CD4-positive, CD25-positive, alpha-beta regulatory T cell (primary cell): ENCODE measurements around the gene LRRC32. TPM values are rescaled to one million over a fixed set of nuclear protein-coding genes. Genes with fewer than 3 reads are reported as not detected.
"Not testable (repeated sequence)": the region's sequence is repeated elsewhere in the genome, so short reads cannot be mapped to it uniquely, and the experiment has no call there.

Source experiments
- ATAC-seq, 2 donors: fragments of 150-1000 bp; cut with Tn5 transposase; one replicate each; pipeline ENCODE4 v1.10.0; 2021; ENCODE audit warnings: low read depth in 2 of 2, moderate number of reproducible peaks in 2 of 2, moderate library complexity in 1 of 2
- DNase-seq, 3 donors: peaks; one replicate each; pipeline versions ENCODE4 v3.0.0 to v3.0.0-alpha.2; 2012 to 2022; ENCODE audit warnings: mixed read lengths in 1 of 3
- H3K27ac ChIP-seq: one replicate; pipeline ENCODE4 v1.7.0; 2013; ENCODE audit warnings: mild to moderate bottlenecking, low read length; ENCODE audit not compliant: insufficient read depth, poor library complexity, severe bottlenecking
- H3K27me3 ChIP-seq: one replicate; pipeline ENCODE4 v1.7.0; 2013; ENCODE audit warnings: low read length; ENCODE audit not compliant: control insufficient read depth, insufficient read depth
- H3K36me3 ChIP-seq: one replicate; pipeline ENCODE4 v1.7.0; 2013; ENCODE audit warnings: mild to moderate bottlenecking, low read length, moderate library complexity; ENCODE audit not compliant: control insufficient read depth, insufficient read depth
- H3K4me1 ChIP-seq: 2 replicates; pipeline ENCODE4 v1.7.0; 2013; ENCODE audit warnings: mild to moderate bottlenecking, low read length; ENCODE audit not compliant: insufficient read depth, control insufficient read depth, poor library complexity, severe bottlenecking
- H3K4me3 ChIP-seq: one replicate; pipeline ENCODE4 v1.7.0; 2013; ENCODE audit warnings: low read depth, mild to moderate bottlenecking, low read length, moderate library complexity
- H3K9me3 ChIP-seq, 2 experiments: 1 replicate in 1 of 2; 2 replicates in 1 of 2; pipeline ENCODE4 v1.7.0; 2013; ENCODE audit warnings: low read length in 2 of 2, mild to moderate bottlenecking in 1 of 2, moderate library complexity in 1 of 2; ENCODE audit not compliant: control insufficient read depth in 2 of 2
- H3K27ac Mint-ChIP-seq, 3 donors: one replicate each; pipeline ENCODE4 v1.8.0; 2020 to 2022; ENCODE audit warnings: mild to moderate bottlenecking in 3 of 3, mixed read lengths in 3 of 3, moderate library complexity in 2 of 3
- H3K27me3 Mint-ChIP-seq: one replicate; pipeline ENCODE4 v1.8.0; 2022; ENCODE audit warnings: mild to moderate bottlenecking, mixed read lengths
- H3K36me3 Mint-ChIP-seq: one replicate; pipeline ENCODE4 v1.8.0; 2020; ENCODE audit warnings: mixed read lengths
- H3K4me1 Mint-ChIP-seq, 4 donors: one replicate each; pipeline ENCODE4 v1.8.0; 2020 to 2022; ENCODE audit warnings: mixed read lengths in 4 of 4, mild to moderate bottlenecking in 1 of 4
- H3K4me3 Mint-ChIP-seq, 4 donors: one replicate each; pipeline ENCODE4 v1.8.0; 2020 to 2022; ENCODE audit warnings: mild to moderate bottlenecking in 4 of 4, mixed read lengths in 4 of 4, moderate library complexity in 3 of 4
- H3K9me3 Mint-ChIP-seq, 7 donors: one replicate each; pipeline ENCODE4 v1.8.0; 2020 to 2022; ENCODE audit warnings: mixed read lengths in 7 of 7, mild to moderate bottlenecking in 3 of 7, moderate library complexity in 2 of 7
- polyA plus RNA-seq, 4 donors: library from polyadenylated mRNA; unstranded; fragments of 300-500 nt; fragmentation: Illumina TruSeq; gene quantifications; one replicate each; pipeline ENCODE4 v1.2.3, GENCODE V29; 2021
- total RNA-seq: library from RNA; stranded (reverse); gene quantifications from one replicate; pipeline ENCODE4 v1.2.3, GENCODE V29; 2022

Gene LRRC32
- total and polyA plus RNA-seq, 5 donors from 2014 or later: 5.0 to 71.4 (median 6.2) TPM

DNA sequence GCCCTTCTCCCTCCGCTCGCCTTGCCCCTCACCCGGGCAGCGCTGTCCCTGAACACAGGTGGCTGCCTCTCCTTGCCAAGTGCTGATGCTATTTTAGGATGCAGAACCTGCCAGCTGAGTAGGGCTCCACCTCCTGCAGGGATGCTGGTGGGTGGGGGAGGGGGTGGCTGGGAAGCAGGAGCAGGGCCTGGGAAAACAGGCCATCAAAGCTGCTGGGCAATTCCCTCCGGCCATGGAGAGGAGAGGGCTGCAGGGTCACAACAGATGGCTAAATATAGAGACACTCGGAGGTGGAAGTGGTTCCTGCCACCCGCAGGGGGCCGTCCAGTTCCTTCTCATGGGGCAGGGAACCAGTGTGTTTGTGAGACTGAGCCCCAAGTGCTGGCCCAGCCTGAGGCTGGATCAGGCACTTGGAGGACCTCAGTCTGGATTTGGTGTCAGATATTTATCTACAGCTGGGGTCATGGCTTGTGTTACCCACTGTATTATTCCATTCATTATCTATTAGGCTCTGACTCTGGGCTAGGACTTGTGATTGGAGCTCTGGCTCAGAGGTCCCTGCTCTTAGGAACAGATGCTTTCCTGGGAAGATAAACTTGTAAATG, 59.6 kb downstream of the LRRC32 start:
- Mint-ChIP-seq H3K36me3 (no peaks in the 10 kb centered on the region), H3K4me1 (no peaks in the 10 kb centered on the region), H3K4me3 (no peak overlapping the region), H3K27me3 (no peaks in the 10 kb centered on the region), H3K27ac (no peak overlapping the region), H3K9me3 (peaks cover 0 to 2% (median 0%) of the 10 kb centered on the region in 7 donors)
- Histone ChIP-seq H3K27ac (no peak overlapping the region), H3K36me3 (no peaks in the 10 kb centered on the region), H3K4me3 (no peak overlapping the region), H3K4me1 (no peaks in the 10 kb centered on the region), H3K9me3 (no peaks in the 10 kb centered on the region), H3K27me3 (no peaks in the 10 kb centered on the region)
- ATAC-seq (no peak), DNase-seq (no peak)

DNA sequence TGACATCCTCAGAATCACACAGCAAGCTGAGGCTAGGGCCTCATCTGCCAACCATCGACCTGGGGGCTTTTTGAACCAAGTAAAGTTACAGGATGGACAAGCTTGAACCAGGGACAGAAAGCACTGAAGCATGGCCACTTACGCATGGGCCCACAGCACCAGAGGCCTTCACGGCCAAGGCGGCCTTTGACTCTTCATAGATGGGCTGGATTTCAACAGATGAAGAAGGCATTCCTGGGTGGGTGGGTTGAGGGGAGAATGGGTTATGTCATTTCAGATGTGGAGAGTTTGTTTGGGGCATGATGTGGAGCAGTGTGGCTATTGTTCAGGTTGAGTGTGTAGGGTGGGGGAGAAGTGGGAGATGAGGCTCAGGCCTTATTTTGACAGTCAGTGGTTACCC, 60.2 kb downstream of the LRRC32 start:
- Mint-ChIP-seq H3K4me1 (no peaks in the 10 kb centered on the region), H3K4me3 (no peak overlapping the region), H3K36me3 (no peaks in the 10 kb centered on the region), H3K27ac (no peak overlapping the region), H3K9me3 (peaks cover 0 to 2% (median 0%) of the 10 kb centered on the region in 7 donors), H3K27me3 (no peaks in the 10 kb centered on the region)
- Histone ChIP-seq H3K27ac (no peak overlapping the region), H3K4me3 (no peak overlapping the region), H3K27me3 (no peaks in the 10 kb centered on the region), H3K36me3 (no peaks in the 10 kb centered on the region), H3K9me3 (no peaks in the 10 kb centered on the region), H3K4me1 (no peaks in the 10 kb centered on the region)
- ATAC-seq (no peak), DNase-seq (no peak)

DNA sequence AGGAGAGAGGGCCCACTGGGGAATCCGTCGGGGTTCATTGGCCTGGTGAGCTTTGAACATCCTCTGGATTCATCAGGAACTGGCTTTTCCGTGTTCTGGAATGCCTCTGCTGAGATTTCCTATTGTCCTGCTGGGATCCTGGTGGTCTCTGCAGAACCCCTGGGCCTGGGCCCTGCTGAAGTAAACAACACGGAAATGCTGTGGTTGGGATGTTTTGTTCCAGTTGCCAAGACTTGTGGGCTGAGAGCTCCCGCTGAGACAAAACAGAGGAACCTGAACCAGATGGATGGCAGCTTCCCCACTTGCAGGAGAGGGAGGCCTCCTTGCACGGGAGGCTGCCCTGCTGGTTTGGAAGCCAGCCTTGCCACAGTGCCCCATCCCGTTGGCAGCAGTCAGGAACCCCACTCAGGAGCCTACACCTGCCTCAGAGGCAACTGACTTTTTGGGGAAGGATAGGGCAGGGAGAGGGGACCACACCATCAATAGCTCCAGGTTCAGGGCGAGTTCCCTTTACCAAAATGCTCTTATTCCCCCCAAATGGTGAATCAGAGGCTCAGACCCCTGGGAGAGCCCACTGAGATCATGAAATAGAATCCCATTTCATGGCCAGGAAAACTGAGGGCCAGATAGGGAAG, 60.7 kb downstream of the LRRC32 start:
- H3K4me1 ChIP-seq: no peaks in the 10 kb centered on the region
- H3K9me3 ChIP-seq: no peaks in the 10 kb centered on the region
- Mint-ChIP-seq H3K4me1 (no peaks in the 10 kb centered on the region), H3K36me3 (no peaks in the 10 kb centered on the region), H3K27ac (no peak overlapping the region), H3K4me3 (no peak overlapping the region), H3K27me3 (no peaks in the 10 kb centered on the region), H3K9me3 (peaks cover 0 to 2% (median 0%) of the 10 kb centered on the region in 7 donors)
- no peak for ATAC-seq
- no peak overlapping the region for H3K27ac ChIP-seq
- H3K27me3 ChIP-seq: no peaks in the 10 kb centered on the region
- no peak for DNase-seq
- no peaks in the 10 kb centered on the region for H3K36me3 ChIP-seq
- H3K4me3 ChIP-seq: no peak overlapping the region

DNA sequence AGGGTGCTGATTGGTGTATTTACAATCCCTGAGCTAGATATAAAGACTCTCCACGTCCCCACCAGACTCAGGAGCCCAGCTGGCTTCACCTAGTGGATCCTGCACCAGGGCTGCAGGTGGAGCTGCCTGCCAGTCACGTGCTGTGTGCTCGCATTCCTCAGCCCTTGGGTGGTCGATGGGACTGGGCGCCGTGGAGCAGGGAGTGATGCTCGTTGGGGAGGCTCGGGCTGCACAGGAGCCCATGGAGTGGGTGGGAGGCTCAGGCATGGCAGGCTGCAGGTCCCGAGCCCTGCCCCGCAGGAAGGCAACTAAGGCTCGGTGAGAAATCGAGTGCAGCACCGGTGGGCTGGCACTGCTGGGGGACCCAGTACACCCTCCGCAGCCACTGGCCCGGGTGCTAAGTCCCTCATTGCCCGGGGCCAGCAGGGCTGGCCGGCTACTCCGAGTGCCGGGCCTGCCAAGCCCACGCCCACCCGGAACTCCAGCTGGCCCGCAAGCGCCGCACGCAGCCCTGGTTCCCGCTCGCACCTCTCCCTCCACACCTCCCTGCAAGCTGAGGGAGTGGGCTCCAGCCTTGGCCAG, 61.6 kb downstream of the LRRC32 start:
- H3K36me3 Mint-ChIP-seq, H3K36me3 ChIP-seq, H3K9me3 Mint-ChIP-seq, H3K9me3 ChIP-seq, H3K27me3 ChIP-seq, H3K4me1 Mint-ChIP-seq, H3K4me3 Mint-ChIP-seq, H3K4me1 ChIP-seq, H3K27ac Mint-ChIP-seq, H3K27ac ChIP-seq, ATAC-seq, H3K27me3 Mint-ChIP-seq, H3K4me3 ChIP-seq, DNase-seq: not testable (repeated sequence)

DNA sequence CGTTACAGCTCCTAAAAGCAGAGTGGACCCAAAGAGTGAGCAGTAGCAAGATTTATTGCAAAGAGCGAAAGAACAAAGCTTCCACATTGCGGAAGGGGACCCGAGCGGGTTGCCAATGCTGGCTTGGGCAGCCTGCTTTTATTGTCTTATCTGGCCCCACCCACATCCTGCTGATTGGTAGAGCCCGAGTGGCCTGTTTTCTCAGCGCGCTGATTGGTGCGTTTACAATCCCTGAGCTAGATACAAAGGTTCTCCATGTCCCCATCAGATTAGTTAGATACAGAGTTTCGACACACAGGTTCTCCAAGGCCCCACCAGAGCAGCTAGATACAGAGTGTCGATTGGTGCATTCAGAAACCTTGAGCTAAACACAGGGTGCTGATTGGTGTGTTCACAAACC, 62.3 kb downstream of the LRRC32 start:
- H3K4me1 Mint-ChIP-seq, H3K9me3 ChIP-seq, H3K27me3 Mint-ChIP-seq, H3K36me3 Mint-ChIP-seq, H3K4me3 Mint-ChIP-seq, H3K27ac ChIP-seq, ATAC-seq, H3K4me3 ChIP-seq, H3K27ac Mint-ChIP-seq, H3K36me3 ChIP-seq, H3K9me3 Mint-ChIP-seq, DNase-seq, H3K4me1 ChIP-seq, H3K27me3 ChIP-seq: not testable (repeated sequence)

Other genes with a start within 250 kb of the LRRC32 start
- gene EMSY, start 225.7 kb downstream of the LRRC32 start, total RNA-seq: 43.4 TPM
- 10 to 100 TPM; 18.2 to 27.4 (median 19.3) TPM for gene EMSY, start 225.7 kb downstream of the LRRC32 start, polyA plus RNA-seq
- gene TSKU, start 112.6 kb upstream of the LRRC32 start, total RNA-seq: not detected
- not detected for gene TSKU, start 112.6 kb upstream of the LRRC32 start, polyA plus RNA-seq
- 11.8 TPM for gene ACER3, start 190.2 kb upstream of the LRRC32 start, total RNA-seq
- gene ACER3, start 190.2 kb upstream of the LRRC32 start, polyA plus RNA-seq: 10 to 100 TPM in 1 of 4 donors, 1 to 10 TPM in 3; 2.6 to 10.4 (median 3.8) TPM